NCI-H2107 (cell line): ENCODE data around the gene SPRING1.
"Not testable (repeated sequence)": the region's sequence is repeated elsewhere in the genome, so short reads cannot be mapped to it uniquely, and the experiment has no call there.

Experiments
- DNase-seq: peaks from one replicate; lab custom pipeline; 2025; lab: John Stamatoyannopoulos, UW

The SPRING1 gene

GRCh38 chr12:116737774-116738657 lies at the start of gene SPRING1, which contains the start of gene RNFT2:
TSS of gene SPRING1 (minus strand) at chr12:116738069. CDS start at chr12:116737900, 169 bp downstream.
TSS of gene RNFT2 (plus strand) at chr12:116738315. CDS start at chr12:116740498, 2,183 bp downstream.
- DNase-seq = peak; percentile 98

GRCh38 chr12:116784238-116784612 lies 46.4 kb upstream of the SPRING1 start:
- DNase-seq = no peak

GRCh38 chr12:116783525-116784237 lies 45.8 kb upstream of the SPRING1 start:
- DNase-seq = peak; percentile 77

GRCh38 chr12:116780942-116781341 lies 43.1 kb upstream of the SPRING1 start:
- DNase-seq = no peak

GRCh38 chr12:116779597-116779996 lies 41.7 kb upstream of the SPRING1 start:
- DNase-seq = no peak

- DNase-seq = no peak
Observed at GRCh38 chr12:116777245-116777644, 39.4 kb upstream of the SPRING1 start.

GRCh38 chr12:116774020-116774419 lies 36.2 kb upstream of the SPRING1 start:
- no peak for DNase-seq

- no peak for DNase-seq
Observed at GRCh38 chr12:116773276-116773731, 35.4 kb upstream of the SPRING1 start.

- no peak for DNase-seq
Observed at GRCh38 chr12:116771651-116772050, 33.8 kb upstream of the SPRING1 start.

GRCh38 chr12:116766746-116767145 lies 28.9 kb upstream of the SPRING1 start:
- DNase-seq = no peak

- no peak for DNase-seq
Observed at GRCh38 chr12:116766285-116766684, 28.4 kb upstream of the SPRING1 start.

GRCh38 chr12:116765271-116765670 lies 27.4 kb upstream of the SPRING1 start:
- DNase-seq = peak; percentile 37

GRCh38 chr12:116761499-116761898 lies 23.6 kb upstream of the SPRING1 start:
- DNase-seq = no peak

- no peak for DNase-seq
Observed at GRCh38 chr12:116760622-116761020, 22.8 kb upstream of the SPRING1 start.

GRCh38 chr12:116759783-116760621 lies 22.1 kb upstream of the SPRING1 start:
- no peak for DNase-seq

GRCh38 chr12:116754783-116755182 lies 16.9 kb upstream of the SPRING1 start:
- not testable (repeated sequence) for DNase-seq

GRCh38 chr12:116754097-116754496 lies 16.2 kb upstream of the SPRING1 start:
- not testable (repeated sequence) for DNase-seq

GRCh38 chr12:116750298-116750697 lies 12.4 kb upstream of the SPRING1 start:
- DNase-seq = no peak

- DNase-seq = no peak
Observed at GRCh38 chr12:116749884-116750283, 12.0 kb upstream of the SPRING1 start.

- DNase-seq = no peak
Observed at GRCh38 chr12:116745554-116745953, 7.7 kb upstream of the SPRING1 start.

- no peak for DNase-seq
Observed at GRCh38 chr12:116744766-116745165, 6.9 kb upstream of the SPRING1 start.

- not testable (repeated sequence) for DNase-seq
Observed at GRCh38 chr12:116742787-116743186, 4.9 kb upstream of the SPRING1 start.
